ENCODE data around the gene SLC27A1. TPM values are rescaled to one million over a fixed set of nuclear protein-coding genes. Genes with fewer than 3 reads are reported as not detected.
A peak's percentile ranks its signal among the peaks of the same experiment; 100 is the strongest.

Gene SLC27A1
- total and polyA plus RNA-seq, 10 of the 15 experiments (the other 5 are each of a cell fraction or from before 2014, with no cell fraction given) = 0.11 to 2.3 (median 1.2) TPM

DNA sequence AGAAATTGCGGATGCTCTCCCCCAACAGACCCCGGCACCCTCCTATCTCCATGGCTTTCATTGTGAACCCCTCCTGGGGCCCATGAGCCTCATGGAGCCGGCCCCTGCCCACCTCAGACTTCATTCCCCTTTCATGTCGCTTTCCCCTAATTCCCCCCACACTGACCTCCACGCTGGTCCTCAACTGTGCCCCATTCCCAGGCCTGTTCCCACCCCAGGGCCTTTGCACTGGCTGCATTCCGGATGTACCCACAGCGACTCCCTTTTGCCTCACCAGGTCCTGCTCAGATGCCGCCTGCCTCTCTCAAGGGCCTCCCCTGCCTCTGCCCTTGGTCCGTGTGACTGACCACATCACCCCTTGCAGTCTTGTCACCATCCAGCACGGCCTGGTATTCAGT, 13.3 kb downstream of the SLC27A1 start (continued):
- TF ChIP-seq ETV6 (conservative IDR thresholded peaks at IDR 0.05 in 1 of 2, IDR thresholded peaks at IDR 0.05 in 1 of 2; ENCODE audit: borderline replicate concordance in 1 of 2, low read depth in 1 of 2) = no peak
- no peak for TF ChIP-seq BACH1 (IDR thresholded peaks at IDR 0.05; ENCODE audit: borderline replicate concordance)
- no peak for TF ChIP-seq CREB1 (IDR thresholded peaks at IDR 0.05; ENCODE audit: low read depth)
- TF ChIP-seq SMAD1 (IDR thresholded peaks at IDR 0.05; ENCODE audit: low read depth, partially characterized antibody) = no peak
- TF ChIP-seq NFXL1 (IDR thresholded peaks at IDR 0.05; ENCODE audit: borderline replicate concordance) = no peak
- TF ChIP-seq SMARCA5 (IDR thresholded peaks at IDR 0.05) = no peak
- no peak for TF ChIP-seq BCL11A (IDR thresholded peaks at IDR 0.05; ENCODE audit: low read depth, low read length)
- TF ChIP-seq BMI1 (IDR thresholded peaks at IDR 0.05; ENCODE audit: borderline replicate concordance) = no peak
- no peak for TF ChIP-seq CHD2 (IDR thresholded peaks at IDR 0.05; ENCODE audit: borderline replicate concordance, low read depth, low read length)
- TF ChIP-seq, protein P1, sequence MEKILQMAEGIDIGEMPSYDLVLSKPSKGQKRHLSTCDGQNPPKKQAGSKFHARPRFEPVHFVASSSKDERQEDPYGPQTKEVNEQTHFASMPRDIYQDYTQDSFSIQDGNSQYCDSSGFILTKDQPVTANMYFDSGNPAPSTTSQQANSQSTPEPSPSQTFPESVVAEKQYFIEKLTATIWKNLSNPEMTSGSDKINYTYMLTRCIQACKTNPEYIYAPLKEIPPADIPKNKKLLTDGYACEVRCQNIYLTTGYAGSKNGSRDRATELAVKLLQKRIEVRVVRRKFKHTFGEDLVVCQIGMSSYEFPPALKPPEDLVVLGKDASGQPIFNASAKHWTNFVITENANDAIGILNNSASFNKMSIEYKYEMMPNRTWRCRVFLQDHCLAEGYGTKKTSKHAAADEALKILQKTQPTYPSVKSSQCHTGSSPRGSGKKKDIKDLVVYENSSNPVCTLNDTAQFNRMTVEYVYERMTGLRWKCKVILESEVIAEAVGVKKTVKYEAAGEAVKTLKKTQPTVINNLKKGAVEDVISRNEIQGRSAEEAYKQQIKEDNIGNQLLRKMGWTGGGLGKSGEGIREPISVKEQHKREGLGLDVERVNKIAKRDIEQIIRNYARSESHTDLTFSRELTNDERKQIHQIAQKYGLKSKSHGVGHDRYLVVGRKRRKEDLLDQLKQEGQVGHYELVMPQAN (conservative IDR thresholded peaks at IDR 0.05) = no peak

DNA sequence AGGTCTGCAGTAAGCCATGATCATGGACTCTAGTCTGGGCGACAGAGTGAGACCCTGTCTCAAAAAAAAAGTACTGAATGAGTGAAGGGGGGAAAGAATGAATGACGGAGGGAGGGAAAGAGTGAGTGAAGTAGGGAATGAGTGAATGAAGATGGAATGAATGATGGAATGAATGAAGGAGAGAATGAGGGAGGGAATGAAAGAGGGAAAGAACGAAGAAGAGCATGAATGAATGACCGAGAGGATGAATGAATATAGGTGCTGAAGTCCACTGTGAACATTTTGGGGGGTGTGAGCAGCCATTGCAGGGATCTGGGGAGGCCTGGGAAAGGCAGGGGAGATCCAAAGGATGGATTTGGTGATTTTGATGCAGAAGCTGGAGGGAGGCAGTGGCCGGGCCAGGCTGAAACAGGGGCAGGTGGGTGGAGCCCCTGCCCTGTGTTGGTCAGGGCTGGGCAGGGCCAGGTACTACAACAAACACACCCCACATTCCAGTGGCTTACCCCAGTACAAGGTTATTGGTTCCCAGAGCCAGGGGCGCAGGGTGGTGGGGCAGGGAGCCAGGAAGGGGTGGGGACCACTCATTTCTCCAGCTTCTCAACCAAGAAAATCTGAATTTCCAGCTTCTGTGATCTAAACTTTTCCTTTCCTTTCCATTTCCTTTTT, 14.3 kb downstream of the SLC27A1 start:
- no peak for ATAC-seq
- no peak overlapping the region for H3K9ac ChIP-seq (ENCODE audit: control insufficient read depth, insufficient read depth, low read length)
- TF ChIP-seq, protein P2, sequence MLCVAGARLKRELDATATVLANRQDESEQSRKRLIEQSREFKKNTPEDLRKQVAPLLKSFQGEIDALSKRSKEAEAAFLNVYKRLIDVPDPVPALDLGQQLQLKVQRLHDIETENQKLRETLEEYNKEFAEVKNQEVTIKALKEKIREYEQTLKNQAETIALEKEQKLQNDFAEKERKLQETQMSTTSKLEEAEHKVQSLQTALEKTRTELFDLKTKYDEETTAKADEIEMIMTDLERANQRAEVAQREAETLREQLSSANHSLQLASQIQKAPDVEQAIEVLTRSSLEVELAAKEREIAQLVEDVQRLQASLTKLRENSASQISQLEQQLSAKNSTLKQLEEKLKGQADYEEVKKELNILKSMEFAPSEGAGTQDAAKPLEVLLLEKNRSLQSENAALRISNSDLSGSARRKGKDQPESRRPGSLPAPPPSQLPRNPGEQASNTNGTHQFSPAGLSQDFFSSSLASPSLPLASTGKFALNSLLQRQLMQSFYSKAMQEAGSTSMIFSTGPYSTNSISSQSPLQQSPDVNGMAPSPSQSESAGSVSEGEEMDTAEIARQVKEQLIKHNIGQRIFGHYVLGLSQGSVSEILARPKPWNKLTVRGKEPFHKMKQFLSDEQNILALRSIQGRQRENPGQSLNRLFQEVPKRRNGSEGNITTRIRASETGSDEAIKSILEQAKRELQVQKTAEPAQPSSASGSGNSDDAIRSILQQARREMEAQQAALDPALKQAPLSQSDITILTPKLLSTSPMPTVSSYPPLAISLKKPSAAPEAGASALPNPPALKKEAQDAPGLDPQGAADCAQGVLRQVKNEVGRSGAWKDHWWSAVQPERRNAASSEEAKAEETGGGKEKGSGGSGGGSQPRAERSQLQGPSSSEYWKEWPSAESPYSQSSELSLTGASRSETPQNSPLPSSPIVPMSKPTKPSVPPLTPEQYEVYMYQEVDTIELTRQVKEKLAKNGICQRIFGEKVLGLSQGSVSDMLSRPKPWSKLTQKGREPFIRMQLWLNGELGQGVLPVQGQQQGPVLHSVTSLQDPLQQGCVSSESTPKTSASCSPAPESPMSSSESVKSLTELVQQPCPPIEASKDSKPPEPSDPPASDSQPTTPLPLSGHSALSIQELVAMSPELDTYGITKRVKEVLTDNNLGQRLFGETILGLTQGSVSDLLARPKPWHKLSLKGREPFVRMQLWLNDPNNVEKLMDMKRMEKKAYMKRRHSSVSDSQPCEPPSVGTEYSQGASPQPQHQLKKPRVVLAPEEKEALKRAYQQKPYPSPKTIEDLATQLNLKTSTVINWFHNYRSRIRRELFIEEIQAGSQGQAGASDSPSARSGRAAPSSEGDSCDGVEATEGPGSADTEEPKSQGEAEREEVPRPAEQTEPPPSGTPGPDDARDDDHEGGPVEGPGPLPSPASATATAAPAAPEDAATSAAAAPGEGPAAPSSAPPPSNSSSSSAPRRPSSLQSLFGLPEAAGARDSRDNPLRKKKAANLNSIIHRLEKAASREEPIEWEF (IDR thresholded peaks at IDR 0.05; ENCODE audit: insufficient replicate concordance, low read depth, low read length) = no peak
- TF ChIP-seq ZNF24 (IDR thresholded peaks at IDR 0.05) (peak; percentile 79; the same call in 1 of the 2 replicates), SPI1 (IDR thresholded peaks at IDR 0.05; ENCODE audit: borderline replicate concordance, insufficient read depth, low read depth, low read length) (no peak)
- no peak overlapping the region for H3K4me2 ChIP-seq (ENCODE audit: control insufficient read depth, insufficient read depth)
- ChIA-PET RAD21 (ENCODE audit: unreplicated experiment) (no interaction called here), CTCF (no interaction called here), SMC1A (ENCODE audit: uncharacterized antibody, unreplicated experiment) (no interaction called here), POLR2A (interaction anchor here (0.6 kb wide), 1 partner anchor 7 kb away, joined by 5 read pairs; no protein-coding TSS in a partner anchor)
- 49% methylated on average over 6 of the region's 6 CpGs for WGBS (ENCODE audit: insufficient coverage, insufficient replicate concordance, low lambda C conversion rate, missing lambda C conversion rate)
- no peak for DNase-seq (ENCODE audit: low read depth, low spot score)
- no peaks in the 10 kb centered on the region for H3K79me2 ChIP-seq (ENCODE audit: control insufficient read depth, insufficient read depth, low read length)
- H3K4me3 ChIP-seq = no peak overlapping the region
- no peak for FAIRE-seq
- H3K36me3 ChIP-seq (ENCODE audit: control insufficient read depth in 2 of 2, insufficient read depth in 2 of 2, low read length in 1 of 2) = no peaks in the 10 kb centered on the region
- H3K9me3 ChIP-seq (replicated peaks; ENCODE audit: control insufficient read depth, insufficient read depth, low read length) = no peaks in the 10 kb centered on the region
- no peak overlapping the region for H2AFZ ChIP-seq (ENCODE audit: control insufficient read depth, low read depth, low read length)
- H3K27ac ChIP-seq (ENCODE audit: control insufficient read depth, insufficient read depth) = no peak overlapping the region
- no peaks in the 10 kb centered on the region for H4K20me1 ChIP-seq (ENCODE audit: control insufficient read depth, insufficient read depth)
- no peaks in the 10 kb centered on the region for H3K27me3 ChIP-seq (replicated peaks in 1 of 2; ENCODE audit: control insufficient read depth in 2 of 2, insufficient read depth in 2 of 2, low read length in 1 of 2)
- in situ Hi-C loops (cut with MboI) (no loop called here), intact Hi-C loops (cut with micrococcal nuclease; ENCODE audit: unreplicated experiment) (no loop called here)
- BruUV-seq (replicated peaks) = no TSS peak
- peaks cover 6% of the 10 kb centered on the region for H3K4me1 ChIP-seq (ENCODE audit: control insufficient read depth, insufficient read depth, low read length)
